Brain pericyte (primary cell): ENCODE measurements around the gene SERTAD3.
"Not testable (repeated sequence)": the region's sequence is repeated elsewhere in the genome, so short reads cannot be mapped to it uniquely, and the experiment has no call there.

Source experiments
- DNase-seq: peaks from one replicate; pipeline ENCODE4 v3.0.0-alpha.2; 2012; ENCODE audit warnings: low read depth, low spot score

SERTAD3 gene

GRCh38 chr19:40411125-40411842 is 32.9 kb downstream of the SERTAD3 start:
- DNase-seq: no peak

DNA sequence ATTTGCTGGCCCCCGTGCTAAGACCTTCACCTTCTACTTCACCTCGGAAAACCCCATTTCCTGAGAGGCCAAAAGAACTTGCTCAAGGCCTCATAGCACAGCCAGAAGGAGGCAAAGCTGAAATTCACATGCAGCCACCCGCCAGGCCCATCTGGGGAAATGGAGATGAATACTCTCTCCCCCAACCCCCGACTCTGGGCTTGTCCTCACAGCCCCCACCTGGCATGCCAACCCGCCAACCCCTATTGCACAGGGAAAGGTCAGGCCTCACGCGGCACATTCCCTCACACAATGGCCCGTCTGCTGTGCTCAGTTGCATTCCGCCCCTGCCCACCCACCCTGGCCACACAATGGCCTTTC is 34.1 kb downstream of the SERTAD3 start:
- no peak for DNase-seq

DNA sequence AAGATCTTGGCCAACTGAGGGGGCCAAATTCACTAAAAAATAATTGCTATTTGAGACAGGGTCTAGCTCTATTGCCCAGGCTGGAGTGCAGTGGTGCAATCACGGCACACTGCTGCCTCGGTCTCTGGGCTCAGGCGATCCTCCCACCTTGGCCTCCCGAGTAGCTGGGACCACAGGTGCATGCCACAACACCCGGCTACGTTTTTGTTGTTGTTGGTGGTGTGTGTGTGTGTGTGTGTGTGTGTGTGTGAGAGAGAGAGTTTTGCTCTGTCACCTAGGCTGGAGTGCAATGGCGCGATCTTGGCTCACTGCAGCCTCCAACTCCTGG is 35.6 kb downstream of the SERTAD3 start:
- DNase-seq: not testable (repeated sequence)

- DNase-seq: no peak
Measured at GRCh38 chr19:40407714-40408597, 36.2 kb downstream of the SERTAD3 start.

DNA sequence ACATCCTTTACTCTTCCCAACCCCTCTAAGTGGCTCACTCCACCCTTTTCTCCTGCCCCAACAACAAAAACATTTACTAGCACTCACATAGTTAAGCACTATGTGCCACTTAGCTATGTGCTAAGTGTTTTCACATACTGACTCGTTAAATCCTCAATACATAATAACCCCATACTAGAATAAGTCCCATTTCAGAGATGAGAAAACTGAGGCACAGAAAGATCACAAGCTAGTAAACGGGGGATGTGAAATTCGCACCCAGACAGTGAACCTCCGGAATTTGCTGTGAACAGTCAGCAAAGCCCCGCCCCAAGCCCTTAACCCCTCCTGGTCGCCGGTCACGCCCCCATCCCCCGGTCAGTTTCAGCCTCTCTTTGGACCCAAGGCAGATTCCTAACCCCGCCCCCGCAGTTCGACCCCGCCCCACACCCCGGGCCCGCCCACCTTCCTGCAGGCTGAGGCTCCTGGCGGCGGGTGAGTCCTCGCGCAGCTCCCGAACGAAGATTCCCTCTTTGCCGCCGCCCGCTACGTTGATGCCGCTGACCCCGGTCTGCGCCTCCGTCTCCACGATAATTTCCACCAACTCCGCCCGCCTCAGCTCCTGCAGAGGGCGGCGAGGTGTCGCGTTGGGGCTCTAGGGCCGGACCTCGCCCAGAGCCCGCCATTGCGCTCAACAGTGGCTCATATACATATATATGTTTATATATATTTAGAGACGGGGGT is 40.7 kb downstream of the SERTAD3 start:
- no peak for DNase-seq

GRCh38 chr19:40400559-40400958 is 43.6 kb downstream of the SERTAD3 start:
- DNase-seq: no peak

- no peak for DNase-seq
Measured at GRCh38 chr19:40398417-40399131, 45.6 kb downstream of the SERTAD3 start.

GRCh38 chr19:40397568-40397906 is 46.6 kb downstream of the SERTAD3 start:
- DNase-seq: no peak

- no peak for DNase-seq
Measured at GRCh38 chr19:40396886-40397567, 47.1 kb downstream of the SERTAD3 start.

- DNase-seq: no peak
Measured at GRCh38 chr19:40395956-40396355, 48.2 kb downstream of the SERTAD3 start.

GRCh38 chr19:40394816-40395210 is 49.3 kb downstream of the SERTAD3 start:
- no peak for DNase-seq

- no peak for DNase-seq
Measured at GRCh38 chr19:40393894-40394815, 50.0 kb downstream of the SERTAD3 start.

- no peak for DNase-seq
Measured at GRCh38 chr19:40392894-40393517, 51.1 kb downstream of the SERTAD3 start.

DNA sequence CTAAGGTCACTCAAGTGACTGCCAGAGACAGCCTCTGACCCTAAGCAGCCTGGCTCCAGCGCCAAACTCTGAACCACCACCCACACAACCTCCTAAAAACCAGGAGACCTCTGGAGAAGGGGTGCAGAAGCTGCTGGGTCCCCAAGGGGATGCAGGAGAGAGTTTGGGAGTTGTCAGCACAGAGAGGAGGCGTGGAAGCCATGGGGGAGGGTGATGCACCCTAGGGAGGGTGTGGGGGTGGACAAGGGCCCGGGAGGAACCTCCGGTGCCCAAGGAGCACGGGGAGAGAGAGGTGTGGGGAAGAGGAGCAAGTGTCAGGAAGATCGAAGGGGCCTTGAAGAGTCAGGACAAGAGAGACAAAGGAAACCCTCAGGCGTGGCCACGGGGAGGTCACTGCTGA is 52.0 kb downstream of the SERTAD3 start:
- DNase-seq: no peak
